Hepatocyte (in vitro differentiated cells): ENCODE results near the gene SEPTIN5. TPM values are rescaled to one million over a fixed set of nuclear protein-coding genes. Genes with fewer than 3 reads are reported as not detected.
A peak's percentile ranks its signal among the peaks of the same experiment; 100 is the strongest.

Experiments
- DNase-seq: peaks from one replicate; pipeline ENCODE4 v3.0.0-alpha.2; 2016; ENCODE audit warnings: low spot score
- H2AFZ ChIP-seq: fragments of 200-600 bp; sonication (generic); 2 replicates; pipeline ENCODE4 v1.6.0; 2016; ENCODE audit warnings: antibody characterized with exemption, mild to moderate bottlenecking
- H3K27ac ChIP-seq: fragments of 200-600 bp; sonication (generic); 2 replicates; pipeline ENCODE4 v1.5.1; 2016; ENCODE audit warnings: mild to moderate bottlenecking
- H3K27me3 ChIP-seq: fragments of 200-600 bp; sonication (generic); 2 replicates; pipeline ENCODE4 v1.6.1; 2016
- H3K36me3 ChIP-seq: fragments of 200-600 bp; sonication (generic); replicated peaks from 2 replicates; pipeline ENCODE4 v1.5.1; 2016; ENCODE audit warnings: low read depth; ENCODE audit not compliant: insufficient read depth
- H3K4me1 ChIP-seq: fragments of 200-600 bp; sonication (generic); 2 replicates; pipeline ENCODE4 v1.5.1; 2016; ENCODE audit warnings: mild to moderate bottlenecking, moderate library complexity; ENCODE audit not compliant: insufficient read depth
- H3K4me2 ChIP-seq: fragments of 200-600 bp; sonication (generic); 2 replicates; pipeline ENCODE4 v1.6.0; 2016
- H3K4me3 ChIP-seq: fragments of 200-600 bp; sonication (generic); 2 replicates; pipeline ENCODE4 v1.5.1; 2016; ENCODE audit warnings: mild to moderate bottlenecking
- H3K79me2 ChIP-seq: fragments of 200-600 bp; sonication (generic); 2 replicates; pipeline ENCODE4 v1.6.0; 2017; ENCODE audit warnings: mild to moderate bottlenecking
- H3K9me2 ChIP-seq: fragments of 200-600 bp; sonication (generic); replicated peaks from 2 replicates; pipeline ENCODE4 v1.6.0; 2017; ENCODE audit warnings: mild to moderate bottlenecking; ENCODE audit not compliant: insufficient read depth
- H3K9me3 ChIP-seq: fragments of 200-600 bp; sonication (generic); 2 replicates; pipeline ENCODE4 v1.5.1; 2016; ENCODE audit warnings: low read depth, mild to moderate bottlenecking
- H4K20me1 ChIP-seq: fragments of 200-600 bp; sonication (generic); 2 replicates; pipeline ENCODE4 v1.6.0; 2016; ENCODE audit warnings: mild to moderate bottlenecking; ENCODE audit not compliant: insufficient read depth, poor library complexity, severe bottlenecking
- EZH2 ChIP-seq: fragments of 200-600 bp; sonication (generic); IDR thresholded peaks from 2 replicates; pipeline ENCODE4 v1.6.1; 2016; ENCODE audit warnings: antibody characterized with exemption, mild to moderate bottlenecking, borderline replicate concordance
- EZH2phosphoT487 ChIP-seq: fragments of 200-600 bp; sonication (generic); IDR thresholded peaks from one replicate; pipeline ENCODE4 v1.6.1; 2018; ENCODE audit warnings: antibody characterized with exemption, mild to moderate bottlenecking, low read depth, moderate library complexity; ENCODE audit not compliant: unreplicated experiment, severe bottlenecking
- WGBS: methylation state at CpG from one replicate; pipeline ENCODE4 v1.1.6; 2016; ENCODE audit warnings: low lambda C conversion rate; ENCODE audit errors: missing lambda C conversion rate; 5-methylcytosine and 5-hydroxymethylcytosine counted together
- polyA plus RNA-seq: library from polyadenylated mRNA; unstranded; fragments of >200 nt; fragmentation: Nextera tagmentation; extraction: Ambion mirVana; gene quantifications from 2 replicates; pipeline ENCODE4 v1.2.1, GENCODE V29; 2016
- total RNA-seq: library from RNA; depleted of rRNA; stranded (reverse); fragments of >200 nt; gene quantifications from 2 replicates; pipeline ENCODE4 v1.2.3, GENCODE V29; 2014
- TF ChIP-seq, protein P1 (sequence below): fragments of 200-600 bp; sonication (generic); IDR thresholded peaks from 2 replicates; pipeline ENCODE4 v1.5.1; 2016; ENCODE audit warnings: antibody characterized with exemption, mild to moderate bottlenecking; ENCODE audit not compliant: poor library complexity

Gene SEPTIN5
- total and polyA plus RNA-seq, 2 experiments from 2014 or later, result 9.4 to 10.0 TPM

DNA sequence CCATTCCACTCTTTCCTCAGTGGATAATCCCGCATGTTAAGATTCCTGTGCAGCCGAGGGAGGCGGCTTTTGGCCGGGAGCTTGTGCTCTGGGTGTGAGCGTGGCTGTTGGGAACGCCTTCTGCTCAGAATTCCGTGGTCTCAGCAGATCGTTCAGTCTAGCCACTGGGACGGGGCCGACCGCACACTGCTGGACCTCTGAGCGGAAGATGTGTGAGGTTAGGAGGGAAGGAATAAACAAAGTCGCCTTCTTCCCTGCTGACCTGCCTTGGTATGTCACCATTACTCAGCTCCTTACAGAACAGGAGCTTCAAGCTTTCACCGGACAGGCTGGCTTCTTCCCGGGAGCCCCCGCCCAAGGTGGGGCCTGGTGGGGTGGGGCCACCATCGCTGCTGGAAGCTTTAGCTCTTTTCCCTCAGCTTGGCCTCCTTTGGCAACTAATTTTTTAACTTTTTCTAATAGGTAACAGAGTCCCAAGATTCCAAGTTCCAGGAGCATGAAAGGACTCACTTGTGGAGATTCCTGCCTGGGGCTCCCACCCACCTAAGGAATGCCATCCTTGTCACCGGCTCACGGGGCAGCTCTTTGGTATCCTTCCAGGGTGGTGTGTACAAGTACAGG is 22.5 kb upstream of the SEPTIN5 start:
- peak overlapping the region; percentile 50 for H3K27ac ChIP-seq
- H3K9me3 ChIP-seq, result no peaks in the 10 kb centered on the region
- no peaks in the 10 kb centered on the region for H4K20me1 ChIP-seq
- H3K4me3 ChIP-seq, result no peak overlapping the region
- H3K27me3 ChIP-seq, result peaks cover 6% of the 10 kb centered on the region
- H3K36me3 ChIP-seq, result no peaks in the 10 kb centered on the region
- H3K79me2 ChIP-seq, result no peaks in the 10 kb centered on the region
- TF ChIP-seq, protein P1, sequence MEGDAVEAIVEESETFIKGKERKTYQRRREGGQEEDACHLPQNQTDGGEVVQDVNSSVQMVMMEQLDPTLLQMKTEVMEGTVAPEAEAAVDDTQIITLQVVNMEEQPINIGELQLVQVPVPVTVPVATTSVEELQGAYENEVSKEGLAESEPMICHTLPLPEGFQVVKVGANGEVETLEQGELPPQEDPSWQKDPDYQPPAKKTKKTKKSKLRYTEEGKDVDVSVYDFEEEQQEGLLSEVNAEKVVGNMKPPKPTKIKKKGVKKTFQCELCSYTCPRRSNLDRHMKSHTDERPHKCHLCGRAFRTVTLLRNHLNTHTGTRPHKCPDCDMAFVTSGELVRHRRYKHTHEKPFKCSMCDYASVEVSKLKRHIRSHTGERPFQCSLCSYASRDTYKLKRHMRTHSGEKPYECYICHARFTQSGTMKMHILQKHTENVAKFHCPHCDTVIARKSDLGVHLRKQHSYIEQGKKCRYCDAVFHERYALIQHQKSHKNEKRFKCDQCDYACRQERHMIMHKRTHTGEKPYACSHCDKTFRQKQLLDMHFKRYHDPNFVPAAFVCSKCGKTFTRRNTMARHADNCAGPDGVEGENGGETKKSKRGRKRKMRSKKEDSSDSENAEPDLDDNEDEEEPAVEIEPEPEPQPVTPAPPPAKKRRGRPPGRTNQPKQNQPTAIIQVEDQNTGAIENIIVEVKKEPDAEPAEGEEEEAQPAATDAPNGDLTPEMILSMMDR, result no peak
- no peak for TF ChIP-seq EZH2
- TF ChIP-seq EZH2phosphoT487, result no peak
- peak; percentile 51 for DNase-seq
- no peaks in the 10 kb centered on the region for H3K9me2 ChIP-seq
- H2AFZ ChIP-seq, result peak overlapping the region; percentile 47
- H3K4me1 ChIP-seq, result peaks cover 10% of the 10 kb centered on the region
- H3K4me2 ChIP-seq, result peak overlapping the region; percentile 66
- WGBS, result 17% methylated on average over 18 of the region's 19 CpGs

DNA sequence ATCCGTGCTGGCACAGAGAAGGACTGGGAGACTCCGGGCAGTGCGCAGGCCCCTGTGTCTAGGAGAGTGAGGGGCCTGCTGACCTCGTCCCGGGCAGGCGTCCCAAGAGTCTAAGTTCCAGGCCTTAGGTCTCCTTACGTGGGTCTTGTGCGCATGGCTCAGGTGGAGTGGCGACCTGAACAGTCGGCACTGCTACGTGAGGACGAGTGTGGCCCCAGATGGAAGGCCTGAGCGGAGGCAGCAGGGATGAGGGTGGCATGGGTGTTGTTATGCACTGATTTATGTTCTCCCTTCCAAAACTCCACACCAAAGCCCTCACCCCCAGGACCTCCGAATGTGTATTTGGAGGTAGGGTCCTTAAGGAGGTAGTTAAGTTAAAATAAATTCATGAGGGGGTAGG is 20.7 kb upstream of the SEPTIN5 start:
- Histone ChIP-seq H3K4me3 (no peak overlapping the region), H4K20me1 (no peaks in the 10 kb centered on the region), H3K79me2 (no peaks in the 10 kb centered on the region), H3K27ac (no peak overlapping the region), H2AFZ (no peak overlapping the region), H3K27me3 (peaks cover 6% of the 10 kb centered on the region), H3K9me2 (no peaks in the 10 kb centered on the region), H3K4me1 (peaks cover 10% of the 10 kb centered on the region), H3K9me3 (no peaks in the 10 kb centered on the region), H3K4me2 (no peak overlapping the region), H3K36me3 (no peaks in the 10 kb centered on the region)
- TF ChIP-seq, protein P1, result no peak
- no peak for TF ChIP-seq EZH2phosphoT487
- TF ChIP-seq EZH2, result no peak
- DNase-seq, result no peak
- 97% methylated on average over 14 of the region's 14 CpGs for WGBS

- no peak for DNase-seq
- Histone ChIP-seq H2AFZ (no peak overlapping the region), H3K36me3 (no peaks in the 10 kb centered on the region), H3K27ac (no peak overlapping the region), H3K27me3 (peaks cover 6% of the 10 kb centered on the region), H3K4me2 (no peak overlapping the region), H3K9me3 (no peaks in the 10 kb centered on the region), H3K4me3 (no peak overlapping the region), H4K20me1 (no peaks in the 10 kb centered on the region), H3K4me1 (peaks cover 10% of the 10 kb centered on the region), H3K9me2 (no peaks in the 10 kb centered on the region), H3K79me2 (no peaks in the 10 kb centered on the region)
- TF ChIP-seq, protein P1, result no peak
- TF ChIP-seq EZH2 (no peak), EZH2phosphoT487 (no peak)
- 82% methylated on average over 12 of the region's 12 CpGs for WGBS
Observed at GRCh38 chr22:19693981-19694670, 20.2 kb upstream of the SEPTIN5 start.
